Midbrain (tissue), 1 donor: ENCODE measurements around the gene RGS16.

Experiments
- DNase-seq: peaks from one replicate; lab custom pipeline; 2025; lab: John Stamatoyannopoulos, UW

RGS16 gene

GRCh38 chr1:182629499-182630096, 25.4 kb upstream of the RGS16 start:
- DNase-seq, result no peak

- DNase-seq, result no peak
These were observed 24.9 kb upstream of the RGS16 start for GRCh38 chr1:182629080-182629479.

GRCh38 chr1:182628657-182629056, 24.5 kb upstream of the RGS16 start:
- no peak for DNase-seq

- DNase-seq, result no peak
These were observed 23.4 kb upstream of the RGS16 start for GRCh38 chr1:182627622-182628021.

GRCh38 chr1:182626527-182626926, 22.3 kb upstream of the RGS16 start:
- DNase-seq, result no peak

GRCh38 chr1:182625719-182626504, 21.7 kb upstream of the RGS16 start:
- no peak for DNase-seq

DNA sequence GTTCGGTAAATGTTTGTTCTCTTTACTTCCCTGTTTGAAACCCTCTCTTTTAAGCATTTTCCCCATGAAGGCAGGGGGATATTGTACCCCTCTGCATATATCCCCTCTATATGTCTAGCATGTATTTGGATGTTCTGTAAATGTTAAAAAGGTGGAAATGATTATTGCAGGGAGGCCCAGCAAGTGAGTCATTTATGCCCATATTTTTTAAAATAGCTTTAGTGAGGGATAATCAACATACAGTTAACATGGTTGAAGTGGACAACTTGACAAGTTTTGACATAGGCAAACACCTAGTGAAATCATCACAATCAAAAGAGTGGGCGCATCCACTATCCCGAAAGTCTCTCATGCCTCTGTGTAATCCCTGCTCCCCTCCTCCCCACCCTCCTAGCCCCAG, 20.8 kb upstream of the RGS16 start:
- no peak for DNase-seq

GRCh38 chr1:182624577-182624976, 20.4 kb upstream of the RGS16 start:
- no peak for DNase-seq

GRCh38 chr1:182622901-182623528, 18.8 kb upstream of the RGS16 start:
- no peak for DNase-seq

GRCh38 chr1:182621906-182622305, 17.7 kb upstream of the RGS16 start:
- DNase-seq, result no peak

- no peak for DNase-seq
These were observed 16.9 kb upstream of the RGS16 start for GRCh38 chr1:182620924-182621585.

DNA sequence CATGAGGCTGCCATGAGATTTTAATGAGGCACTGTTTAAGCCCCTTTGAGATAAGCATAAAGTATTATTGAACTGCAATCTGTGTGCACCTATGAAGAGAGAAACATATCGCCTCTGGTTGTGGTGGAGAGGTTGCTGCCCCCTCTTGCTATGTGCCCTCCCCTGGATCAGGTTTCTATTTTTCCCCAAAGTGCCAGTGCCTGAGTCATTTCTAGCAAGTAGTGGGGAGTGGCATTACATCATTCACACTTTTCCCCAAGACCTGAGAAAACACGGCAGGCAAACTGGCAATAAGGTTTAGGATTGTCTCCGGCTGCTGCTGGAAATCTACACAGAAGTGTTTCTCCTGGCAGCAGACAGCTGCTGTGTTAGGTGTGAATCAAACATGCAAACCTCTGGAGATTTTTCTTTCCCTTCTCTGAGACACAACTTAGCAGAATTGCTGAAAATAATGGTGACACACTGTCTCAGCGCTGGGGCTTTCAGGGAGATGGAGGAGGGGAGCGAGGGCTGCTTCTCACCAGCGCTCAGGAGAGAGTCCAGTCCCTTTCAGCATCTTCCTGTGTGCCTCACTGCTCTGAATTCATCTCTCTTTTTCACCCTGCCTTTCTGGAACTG, 13.7 kb upstream of the RGS16 start:
- DNase-seq, result no peak

DNA sequence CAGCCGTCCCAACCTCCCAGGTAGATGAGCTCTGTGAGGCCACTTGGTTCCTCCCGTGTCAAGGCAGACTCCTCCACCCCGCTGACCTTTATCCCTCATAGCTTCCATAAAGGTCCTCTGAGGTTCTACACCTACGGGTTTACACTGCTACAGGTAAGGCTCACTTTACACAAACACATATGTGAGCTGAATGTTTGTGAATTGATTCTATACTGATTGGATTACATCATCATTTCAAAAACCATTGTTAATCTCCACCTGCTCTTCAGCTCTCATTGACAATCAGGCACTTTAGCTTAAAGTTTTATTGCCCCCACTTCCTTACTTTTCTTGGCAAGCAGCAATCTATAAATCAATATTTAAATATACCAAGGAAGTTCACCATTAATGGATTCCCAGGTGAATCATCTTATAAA, 12.8 kb upstream of the RGS16 start:
- no peak for DNase-seq

DNA sequence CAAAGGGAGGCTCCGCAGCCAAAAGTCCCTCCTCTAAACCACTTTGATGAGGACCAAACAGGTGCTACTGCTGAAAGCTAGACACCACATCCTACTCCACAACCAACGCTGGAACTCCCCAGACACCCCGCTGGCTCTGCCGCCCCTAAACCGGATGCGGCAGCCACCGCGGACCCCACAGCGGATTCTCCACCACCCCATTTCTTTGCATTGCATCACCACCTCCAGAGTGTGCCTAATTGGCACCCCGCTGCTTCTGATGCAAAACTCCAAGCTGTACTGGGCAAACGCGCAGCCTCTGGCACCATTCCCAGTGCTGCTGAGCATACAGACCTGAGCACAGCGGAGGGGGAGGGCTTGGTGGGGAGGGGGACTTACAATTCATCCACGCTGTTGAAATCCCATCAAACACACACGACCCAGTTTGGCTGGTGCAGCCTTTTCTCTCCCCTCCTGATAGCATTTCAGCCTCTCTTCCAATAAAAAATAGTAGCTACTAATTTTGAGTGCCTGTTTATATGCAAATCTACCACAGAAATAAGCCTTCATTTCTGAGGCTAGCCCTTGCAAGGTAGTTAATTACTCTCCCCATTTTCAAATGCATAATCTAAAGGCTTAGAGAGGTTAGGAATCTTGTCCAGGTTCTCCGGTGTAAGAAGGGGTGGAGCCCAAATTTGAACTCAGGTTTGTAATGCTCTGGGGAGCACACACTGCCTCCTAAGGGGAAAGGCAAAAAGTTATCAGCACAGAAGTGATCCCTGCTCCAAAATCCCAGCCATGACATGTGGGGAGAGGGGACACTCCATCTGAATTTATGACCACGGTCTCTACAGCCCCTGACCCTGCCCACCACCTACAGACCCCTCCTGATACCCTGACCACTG, 12.2 kb upstream of the RGS16 start:
- DNase-seq, result peak; percentile 66

GRCh38 chr1:182615468-182616129, 11.4 kb upstream of the RGS16 start:
- DNase-seq, result peak; percentile 69

GRCh38 chr1:182614796-182615454, 10.7 kb upstream of the RGS16 start:
- DNase-seq, result peak; percentile 69

- DNase-seq, result no peak
These were observed 7.6 kb upstream of the RGS16 start for GRCh38 chr1:182611787-182612186.

DNA sequence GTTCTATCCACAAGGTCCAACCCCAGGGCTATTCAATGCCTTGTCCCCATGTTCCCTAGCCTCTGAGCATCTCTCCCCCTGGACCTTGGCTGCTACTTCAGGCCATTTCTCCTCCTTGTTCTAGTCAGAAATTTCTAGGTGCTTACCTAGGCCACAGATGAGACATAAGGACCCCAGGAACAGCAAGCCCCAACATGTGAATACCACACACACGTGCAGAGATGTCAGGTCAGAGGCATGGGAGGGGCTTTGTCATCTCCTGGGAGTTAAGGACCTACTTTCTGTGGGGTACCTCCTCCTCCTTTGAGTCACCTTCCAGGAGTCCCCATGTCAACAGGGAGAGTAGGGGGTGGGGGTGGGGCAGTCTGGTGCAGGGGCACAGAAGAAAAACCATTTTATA, 7.1 kb upstream of the RGS16 start:
- DNase-seq, result no peak

- no peak for DNase-seq
These were observed 6.5 kb upstream of the RGS16 start for GRCh38 chr1:182610606-182611194.
